HepG2 (cell line): ENCODE data around the gene SLC6A5. TPM values are rescaled to one million over a fixed set of nuclear protein-coding genes. Genes with fewer than 3 reads are reported as not detected.

Experiments used
- BCL6 ChIP-seq: IDR thresholded peaks from 2 replicates; pipeline ENCODE4 v1.6.1; 2016; ENCODE audit warnings: missing genetic modification reagents, missing compliant biosample characterization
- FOSL2 ChIP-seq: sonication (generic); formaldehyde crosslinking; IDR thresholded peaks from 2 replicates; pipeline ENCODE4 v1.4.0; 2020; ENCODE audit warnings: missing genetic modification reagents
- FOXC1 ChIP-seq: sonication (generic); formaldehyde crosslinking; IDR thresholded peaks from 2 replicates; pipeline ENCODE4 v1.8.0; 2022; ENCODE audit warnings: mild to moderate bottlenecking, missing genetic modification reagents, borderline replicate concordance
- HCFC1 ChIP-seq: fragments of 150-350 bp; IDR thresholded peaks from 2 replicates; pipeline ENCODE4 v1.6.1; 2014; ENCODE audit warnings: low read depth, low read length
- MIER2 ChIP-seq: IDR thresholded peaks from 2 replicates; pipeline ENCODE4 v1.6.1; 2016; ENCODE audit warnings: missing biosample characterization, missing genetic modification reagents
- PPARG ChIP-seq: conservative IDR thresholded peaks from 2 replicates; pipeline ENCODE4 v1.6.1; 2016; ENCODE audit warnings: missing biosample characterization, missing genetic modification reagents
- SRSF4 ChIP-seq: fragments of 200-400 bp; formaldehyde crosslinking; IDR thresholded peaks from one replicate; pipeline ENCODE4 v1.6.1; 2018; ENCODE audit warnings: mild to moderate bottlenecking, low read depth, low read length, moderate library complexity; ENCODE audit not compliant: poor library complexity, severe bottlenecking
- THAP11 ChIP-seq: IDR thresholded peaks from 2 replicates; pipeline ENCODE4 v1.6.1; 2016; ENCODE audit warnings: missing biosample characterization, missing genetic modification reagents
- YEATS2 ChIP-seq: sonication (generic); formaldehyde crosslinking; IDR thresholded peaks from 2 replicates; pipeline ENCODE4 v1.4.0; 2020; ENCODE audit warnings: missing genetic modification reagents, borderline replicate concordance
- ZBTB20 ChIP-seq: sonication (generic); formaldehyde crosslinking; IDR thresholded peaks from 2 replicates; pipeline ENCODE4 v1.8.1; 2023; ENCODE audit warnings: missing genetic modification reagents, low read depth, mild to moderate bottlenecking, borderline replicate concordance
- ZC3H4 ChIP-seq: sonication (generic); formaldehyde crosslinking; IDR thresholded peaks from 2 replicates; pipeline ENCODE4 v1.4.0; 2020; ENCODE audit warnings: missing genetic modification reagents, borderline replicate concordance
- ZNF143 ChIP-seq: sonication (generic); formaldehyde crosslinking; IDR thresholded peaks from 2 replicates; pipeline ENCODE4 v1.4.0; 2020; ENCODE audit warnings: missing genetic modification reagents
- ZNF292 ChIP-seq: sonication (generic); formaldehyde crosslinking; IDR thresholded peaks from 2 replicates; pipeline ENCODE4 v1.8.1; 2022; ENCODE audit warnings: mild to moderate bottlenecking, low read depth, missing genetic modification reagents, borderline replicate concordance
- ZNF550 ChIP-seq: sonication (generic); formaldehyde crosslinking; IDR thresholded peaks from 2 replicates; pipeline ENCODE4 v1.4.0; 2020; ENCODE audit warnings: mild to moderate bottlenecking, missing genetic modification reagents, borderline replicate concordance
- ZNF605 ChIP-seq: sonication (generic); formaldehyde crosslinking; IDR thresholded peaks from 2 replicates; pipeline ENCODE4 v1.8.0; 2022; ENCODE audit warnings: mild to moderate bottlenecking, missing genetic modification reagents
- ZNF660 ChIP-seq: sonication (generic); formaldehyde crosslinking; IDR thresholded peaks from 2 replicates; pipeline ENCODE4 v1.5.1; 2020; ENCODE audit warnings: mild to moderate bottlenecking, low read depth, missing genetic modification reagents, borderline replicate concordance
- ZNF788 ChIP-seq: sonication (generic); formaldehyde crosslinking; IDR thresholded peaks from 2 replicates; pipeline ENCODE4 v1.5.0; 2020; ENCODE audit warnings: mild to moderate bottlenecking, missing genetic modification reagents, borderline replicate concordance
- polyA plus RNA-seq, 8 experiments: library from polyadenylated mRNA; depleted of rRNA in 3 of 8; stranded (reverse) in 7 of 8; unstranded in 1 of 8; fragments of >200 nt; fragmentation: Illumina TruSeq in 4 of 8; extraction: Trizol in 4 of 8; gene quantifications; 2 replicates each; pipeline versions ENCODE4 v1.2.1 to v1.2.3, GENCODE V29; 2011 to 2016; ENCODE audit warnings: low read depth in 4 of 8, missing spikeins in 1 of 8, mixed read lengths in 1 of 8; ENCODE audit not compliant: insufficient read depth in 1 of 8
- total RNA-seq, 5 experiments: library from RNA; depleted of rRNA; stranded (reverse); fragments of >200 nt; fragmentation: Illumina TruSeq; extraction: Trizol; gene quantifications; 2 replicates each; pipeline ENCODE4 v1.2.3, GENCODE V29; 2016; ENCODE audit warnings: low read depth in 1 of 5
- TF ChIP-seq, protein P1 (sequence below): sonication (generic); formaldehyde crosslinking; IDR thresholded peaks from 2 replicates; pipeline ENCODE4 v1.5.1; 2020; ENCODE audit warnings: mild to moderate bottlenecking, missing genetic modification reagents
- TF ChIP-seq, protein P2 (sequence below): sonication (generic); formaldehyde crosslinking; IDR thresholded peaks from 2 replicates; pipeline ENCODE4 v1.9.0; 2021; ENCODE audit warnings: missing genetic modification reagents, mild to moderate bottlenecking, borderline replicate concordance
- TF ChIP-seq, protein P3 (sequence below): sonication (generic); formaldehyde crosslinking; IDR thresholded peaks from 2 replicates; pipeline ENCODE4 v1.4.0; 2020; ENCODE audit warnings: missing genetic modification reagents

SLC6A5 gene
- total and polyA plus RNA-seq, 2 of the 13 experiments (the other 11 are each of a cell fraction or from before 2014, with no cell fraction given) = not detected

DNA sequence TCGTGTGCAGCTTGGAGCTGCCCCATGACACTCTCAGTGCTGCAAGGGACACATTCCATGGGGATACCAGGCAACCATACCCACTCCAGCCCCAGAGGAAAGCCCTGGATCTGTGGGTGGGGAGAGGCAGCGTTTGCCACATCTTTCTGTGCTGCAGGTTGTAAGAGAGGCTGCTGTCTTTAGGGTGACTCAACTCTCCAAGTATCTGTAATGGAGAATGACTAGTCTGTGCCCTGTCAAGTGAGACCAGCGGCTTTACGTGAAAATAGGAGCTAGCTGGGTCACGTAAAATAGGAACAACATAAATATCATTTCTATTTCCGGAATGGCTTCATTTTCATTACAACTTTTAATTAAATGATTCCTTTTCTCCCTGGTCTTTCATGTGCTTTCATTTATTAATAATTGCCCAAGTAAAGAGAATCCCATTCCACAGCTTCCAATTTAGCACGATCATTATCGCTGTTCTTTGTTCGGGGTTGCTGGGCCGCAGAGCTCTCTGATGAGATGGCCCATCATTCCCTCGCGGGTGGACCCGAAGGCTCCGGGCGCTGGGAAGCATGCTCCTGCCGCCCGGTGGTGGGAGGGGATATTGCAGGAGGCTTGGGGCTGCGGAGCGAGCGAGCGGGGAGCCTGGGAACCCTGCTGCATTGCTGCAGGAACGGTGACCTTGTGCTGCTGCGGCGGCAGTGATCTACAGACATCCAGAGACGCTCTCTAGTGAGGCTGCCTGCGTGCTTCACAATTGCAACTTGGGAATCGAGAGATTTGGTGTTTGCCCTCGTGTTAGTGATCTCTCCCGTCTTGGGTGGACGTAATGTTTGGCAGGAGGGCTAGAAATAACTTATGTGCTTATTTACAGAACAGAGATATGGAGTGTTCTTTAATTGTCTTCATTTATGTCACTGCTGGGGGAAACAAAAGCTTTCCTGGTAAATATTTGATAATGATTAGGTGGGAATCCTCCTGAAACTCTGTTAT is 10.6 kb downstream of the SLC6A5 start (continued):
- TF ChIP-seq, protein P1, sequence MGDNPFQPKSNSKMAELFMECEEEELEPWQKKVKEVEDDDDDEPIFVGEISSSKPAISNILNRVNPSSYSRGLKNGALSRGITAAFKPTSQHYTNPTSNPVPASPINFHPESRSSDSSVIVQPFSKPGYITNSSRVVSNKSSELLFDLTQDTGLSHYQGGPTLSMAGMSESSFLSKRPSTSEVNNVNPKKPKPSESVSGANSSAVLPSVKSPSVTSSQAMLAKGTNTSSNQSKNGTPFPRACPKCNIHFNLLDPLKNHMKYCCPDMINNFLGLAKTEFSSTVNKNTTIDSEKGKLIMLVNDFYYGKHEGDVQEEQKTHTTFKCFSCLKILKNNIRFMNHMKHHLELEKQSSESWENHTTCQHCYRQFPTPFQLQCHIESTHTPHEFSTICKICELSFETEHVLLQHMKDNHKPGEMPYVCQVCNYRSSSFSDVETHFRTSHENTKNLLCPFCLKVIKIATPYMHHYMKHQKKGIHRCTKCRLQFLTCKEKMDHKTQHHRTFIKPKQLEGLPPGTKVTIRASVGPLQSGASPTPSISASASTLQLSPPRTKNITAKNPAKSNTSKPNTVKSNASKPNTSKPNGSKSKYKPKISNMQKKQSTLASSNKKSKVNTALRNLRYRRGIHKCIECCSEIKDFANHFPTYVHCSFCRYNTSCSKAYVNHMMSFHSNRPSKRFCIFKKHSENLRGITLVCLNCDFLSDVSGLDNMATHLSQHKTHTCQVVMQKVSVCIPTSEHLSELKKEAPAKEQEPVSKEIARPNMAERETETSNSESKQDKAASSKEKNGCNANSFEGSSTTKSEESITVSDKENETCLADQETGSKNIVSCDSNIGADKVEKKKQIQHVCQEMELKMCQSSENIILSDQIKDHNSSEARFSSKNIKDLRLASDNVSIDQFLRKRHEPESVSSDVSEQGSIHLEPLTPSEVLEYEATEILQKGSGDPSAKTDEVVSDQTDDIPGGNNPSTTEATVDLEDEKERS = no peak
- no peak for TF ChIP-seq FOXC1 (CRISPR knock-in tag)
- no peak for TF ChIP-seq HCFC1
- TF ChIP-seq, protein P2, sequence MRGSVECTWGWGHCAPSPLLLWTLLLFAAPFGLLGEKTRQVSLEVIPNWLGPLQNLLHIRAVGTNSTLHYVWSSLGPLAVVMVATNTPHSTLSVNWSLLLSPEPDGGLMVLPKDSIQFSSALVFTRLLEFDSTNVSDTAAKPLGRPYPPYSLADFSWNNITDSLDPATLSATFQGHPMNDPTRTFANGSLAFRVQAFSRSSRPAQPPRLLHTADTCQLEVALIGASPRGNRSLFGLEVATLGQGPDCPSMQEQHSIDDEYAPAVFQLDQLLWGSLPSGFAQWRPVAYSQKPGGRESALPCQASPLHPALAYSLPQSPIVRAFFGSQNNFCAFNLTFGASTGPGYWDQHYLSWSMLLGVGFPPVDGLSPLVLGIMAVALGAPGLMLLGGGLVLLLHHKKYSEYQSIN (CRISPR knock-in tag) = no peak
- TF ChIP-seq ZNF605 (CRISPR knock-in tag) = peak; percentile 36; the same call in 1 of the 2 replicates
- peak; percentile 43; the same call in 1 of the 2 replicates for TF ChIP-seq BCL6 (CRISPR knock-in tag)
- TF ChIP-seq FOSL2 (CRISPR knock-in tag) = 0 out of 2 replicates have a peak, but pooled peaks have one; percentile 16
- no peak for TF ChIP-seq PPARG (CRISPR knock-in tag)
- TF ChIP-seq ZNF788 (CRISPR knock-in tag) = no peak
- no peak for TF ChIP-seq ZBTB20 (CRISPR knock-in tag)
- TF ChIP-seq ZNF550 (CRISPR knock-in tag) = no peak
- TF ChIP-seq THAP11 (CRISPR knock-in tag) = peak; percentile 48; the same call in 1 of the 2 replicates
- TF ChIP-seq, protein P3, sequence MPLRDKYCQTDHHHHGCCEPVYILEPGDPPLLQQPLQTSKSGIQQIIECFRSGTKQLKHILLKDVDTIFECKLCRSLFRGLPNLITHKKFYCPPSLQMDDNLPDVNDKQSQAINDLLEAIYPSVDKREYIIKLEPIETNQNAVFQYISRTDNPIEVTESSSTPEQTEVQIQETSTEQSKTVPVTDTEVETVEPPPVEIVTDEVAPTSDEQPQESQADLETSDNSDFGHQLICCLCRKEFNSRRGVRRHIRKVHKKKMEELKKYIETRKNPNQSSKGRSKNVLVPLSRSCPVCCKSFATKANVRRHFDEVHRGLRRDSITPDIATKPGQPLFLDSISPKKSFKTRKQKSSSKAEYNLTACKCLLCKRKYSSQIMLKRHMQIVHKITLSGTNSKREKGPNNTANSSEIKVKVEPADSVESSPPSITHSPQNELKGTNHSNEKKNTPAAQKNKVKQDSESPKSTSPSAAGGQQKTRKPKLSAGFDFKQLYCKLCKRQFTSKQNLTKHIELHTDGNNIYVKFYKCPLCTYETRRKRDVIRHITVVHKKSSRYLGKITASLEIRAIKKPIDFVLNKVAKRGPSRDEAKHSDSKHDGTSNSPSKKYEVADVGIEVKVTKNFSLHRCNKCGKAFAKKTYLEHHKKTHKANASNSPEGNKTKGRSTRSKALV (CRISPR knock-in tag) = no peak
- no peak for TF ChIP-seq SRSF4
- peak; percentile 75 for TF ChIP-seq MIER2 (CRISPR knock-in tag)
- no peak for TF ChIP-seq ZC3H4 (CRISPR knock-in tag)
- TF ChIP-seq ZNF292 (CRISPR knock-in tag) = peak; percentile 85
- TF ChIP-seq ZNF660 = no peak
- TF ChIP-seq ZNF143 = peak; percentile 70
- TF ChIP-seq YEATS2 (CRISPR knock-in tag) = peak; percentile 35; the same call in 1 of the 2 replicates
